Adrenal gland (tissue), 12 donors: ENCODE results near the gene TLX2. TPM values are rescaled to one million over a fixed set of nuclear protein-coding genes. Genes with fewer than 3 reads are reported as not detected.
A peak's percentile ranks its signal among the peaks of the same experiment; 100 is the strongest.

Experiments used
- DNase-seq, 7 donors: peaks; one replicate each; pipeline ENCODE4 v3.0.0-alpha.2; 2019 to 2020
- H3K27ac ChIP-seq, 5 donors: fragments of 200-600 bp; sonication (generic) in 4 of 5; 1 replicate in 3 of 5; 2 replicates in 2 of 5; pipeline versions ENCODE4 v1.5.1 to v1.8.0; 2016 to 2020; ENCODE audit warnings: mild to moderate bottlenecking in 1 of 5
- H3K27me3 ChIP-seq: fragments of 200-600 bp; 2 replicates; pipeline ENCODE4 v1.8.0; 2021
- H3K36me3 ChIP-seq, 2 donors: fragments of 200-600 bp; replicated peaks in 1 of 2; 1 replicate in 1 of 2; 2 replicates in 1 of 2; pipeline versions ENCODE4 v1.5.1 to v1.8.0; 2018 to 2022
- H3K4me1 ChIP-seq, 2 donors: fragments of 200-600 bp; replicated peaks in 1 of 2; 1 replicate in 1 of 2; 2 replicates in 1 of 2; pipeline versions ENCODE4 v1.5.1 to v1.8.0; 2018 to 2021
- H3K4me3 ChIP-seq, 4 donors: fragments of 200-600 bp; sonication (generic) in 3 of 4; one replicate each; pipeline ENCODE4 v1.5.1; 2016 to 2018
- H3K9me3 ChIP-seq, 3 donors: fragments of 200-600 bp; sonication (generic) in 1 of 3; replicated peaks in 1 of 3; 1 replicate in 2 of 3; 2 replicates in 1 of 3; pipeline versions ENCODE4 v1.5.1 to v1.8.0; 2016 to 2021
- CTCF ChIP-seq, 6 experiments: fragments of 450-650 bp in 4 of 6; fragments of 200-600 bp in 2 of 6; sonication (generic) in 1 of 6; IDR thresholded peaks; 1 replicate in 5 of 6; 2 replicates in 1 of 6; pipeline versions ENCODE4 v1.5.1 to v1.8.0; 2016 to 2021; ENCODE audit warnings: antibody characterized with exemption in 6 of 6, mild to moderate bottlenecking in 2 of 6, moderate library complexity in 1 of 6
- POLR2A ChIP-seq, 2 donors: fragments of 450-650 bp; IDR thresholded peaks; one replicate each; pipeline ENCODE4 v1.6.1; 2017; ENCODE audit warnings: antibody characterized with exemption in 2 of 2, mild to moderate bottlenecking in 2 of 2, moderate library complexity in 1 of 2
- WGBS, 4 donors: extraction: QIAGEN DNeasy Blood & Tissue Kit in 2 of 4; methylation state at CpG; one replicate each; pipeline versions ENCODE4 v1.1.5 to v1.1.7; 2013 to 2017; 5-methylcytosine and 5-hydroxymethylcytosine counted together
- intact Hi-C, 2 donors: fragments of 100-400 bp; cut with DNase I; formaldehyde crosslinking; loops; one replicate each; pipeline versions ENCODE4 v1.14.1 to v1.15.0; 2022 to 2023
- polyA plus RNA-seq, 3 donors: library from polyadenylated mRNA; stranded (reverse); fragments of 200-250 nt in 2 of 3; fragments of 350-450 nt in 1 of 3; fragmentation: Illumina TruSeq in 1 of 3; extraction: RNeasy Lipid Tissue Mini Kit (QIAGEN cat#74804) in 1 of 3; gene quantifications; one replicate each; pipeline ENCODE4 v1.2.3, GENCODE V29; 2013 to 2014
- total RNA-seq, 9 donors: library from RNA; depleted of rRNA in 4 of 9; stranded (reverse); fragments of >200 nt in 4 of 9; fragments of 120-200 nt in 1 of 9; fragmentation: NEBNext Ultra II Directional in 1 of 9; extraction: Animal tissue kit (Norgen Biotek cat#: 25700) in 1 of 9; gene quantifications; one replicate each; pipeline versions ENCODE4 v1.1.0 to v1.2.4, GENCODE V29; 2013 to 2023
- donor health status: healthy with polysubstance abuse.
- donor health status: Bipolar disorder and iron deficiency.
- donor health status: DM: yes; HTN: yes; CAD: no.
- donor health status: DM: no; HTN: no; CAD: no.
- donor health status: DM: no; HTN: no; CAD: no.
- donor health status: DM: yes; HTN: yes; CAD: no.

TLX2 gene
- total and polyA plus RNA-seq, 12 donors = 0.46 to 22.8 (median 3.5) TPM; not detected in 4

- Histone ChIP-seq H3K4me1 (peaks cover 0 to 23% of the 10 kb centered on the region in 2 donors), H3K27me3 (no peaks in the 10 kb centered on the region), H3K9me3 (no peaks in the 10 kb centered on the region), H3K36me3 (no peaks in the 10 kb centered on the region), H3K27ac (peak overlapping the region; percentile 64 to 89 (median 76)), H3K4me3 (peak overlapping the region in 3 of 4 donors; percentile 51 to 98 (median 96))
- no peak for TF ChIP-seq POLR2A (IDR thresholded peaks at IDR 0.05)
- TF ChIP-seq CTCF (IDR thresholded peaks at IDR 0.05) = no peak
- intact Hi-C loops = no loop called here
- DNase-seq = peak in 6 of 7 donors; percentile 39 to 61 (median 48)
- 1 to 7% (median 5%) methylated on average over 20 to 56 of the region's 58 CpGs for WGBS, 4 donors
Measured at GRCh38 chr2:74554820-74555531, 40.7 kb downstream of the TLX2 start.

- Histone ChIP-seq H3K9me3 (no peaks in the 10 kb centered on the region), H3K4me3 (peak overlapping the region in 2 of 4 donors; percentile 51 to 96), H3K27me3 (no peaks in the 10 kb centered on the region), H3K4me1 (peaks cover 0 to 23% of the 10 kb centered on the region in 2 donors), H3K27ac (peak overlapping the region in 2 of 5 donors; percentile 89), H3K36me3 (no peaks in the 10 kb centered on the region)
- TF ChIP-seq CTCF (IDR thresholded peaks at IDR 0.05) (no peak), POLR2A (IDR thresholded peaks at IDR 0.05) (no peak)
- 70 to 84% (median 83%) methylated on average over 15 to 17 of the region's 17 CpGs for WGBS, 4 donors
- intact Hi-C loops = no loop called here
- DNase-seq = peak in 1 of 7 donors; percentile 34
Measured at GRCh38 chr2:74555610-74556103, 41.4 kb downstream of the TLX2 start.

DNA sequence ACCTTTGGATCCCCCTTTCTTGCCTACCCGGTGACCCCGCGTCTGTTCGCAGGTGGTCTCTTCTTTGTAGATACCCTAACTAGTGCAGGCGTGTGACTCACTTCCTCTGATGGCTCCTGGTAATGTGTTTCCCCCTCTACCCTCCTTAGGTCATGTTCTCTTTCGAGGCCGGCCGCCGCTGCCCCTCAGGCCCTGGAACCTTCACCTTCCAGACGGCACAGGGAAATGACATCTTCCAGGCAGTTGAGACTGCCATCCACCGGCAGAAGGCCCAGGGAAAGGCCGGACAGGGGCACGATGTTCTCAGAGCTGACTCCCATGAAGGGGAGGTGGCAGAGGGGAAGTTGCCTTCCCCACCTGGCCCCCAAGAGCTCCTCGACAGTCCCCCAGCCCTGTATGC, 41.9 kb downstream of the TLX2 start:
- WGBS, 4 donors = 79 to 97% (median 87%) methylated on average over 4 to 14 of the region's 14 CpGs
- Histone ChIP-seq H3K27me3 (no peaks in the 10 kb centered on the region), H3K4me3 (no peak overlapping the region), H3K4me1 (peaks cover 0 to 23% of the 10 kb centered on the region in 2 donors), H3K9me3 (no peaks in the 10 kb centered on the region), H3K36me3 (no peaks in the 10 kb centered on the region), H3K27ac (peak overlapping the region in 2 of 5 donors; percentile 9 to 17)
- DNase-seq = no peak
- TF ChIP-seq CTCF (IDR thresholded peaks at IDR 0.05) (no peak), POLR2A (IDR thresholded peaks at IDR 0.05) (no peak)
- intact Hi-C loops = no loop called here

GRCh38 chr2:74556831-74557370, 42.7 kb downstream of the TLX2 start:
- Histone ChIP-seq H3K4me3 (no peak overlapping the region), H3K27ac (no peak overlapping the region), H3K4me1 (peaks cover 0 to 23% of the 10 kb centered on the region in 2 donors), H3K9me3 (no peaks in the 10 kb centered on the region), H3K27me3 (no peaks in the 10 kb centered on the region), H3K36me3 (no peaks in the 10 kb centered on the region)
- WGBS, 4 donors = 87 to 94% (median 92%) methylated on average over 4 to 6 of the region's 6 CpGs
- TF ChIP-seq CTCF (IDR thresholded peaks at IDR 0.05) = no peak
- TF ChIP-seq POLR2A (IDR thresholded peaks at IDR 0.05) = no peak
- no peak for DNase-seq
- intact Hi-C loops = no loop called here
